Measurements from ENCODE around the gene CYP51A1. TPM values are rescaled to one million over a fixed set of nuclear protein-coding genes. Genes with fewer than 3 reads are reported as not detected.

CYP51A1 gene
- total RNA-seq, 1 experiment from 2014 or later: 201 TPM

- peaks cover 43% of the 10 kb centered on the region for H3K4me1 ChIP-seq (ENCODE audit: low read length)
- no peaks in the 10 kb centered on the region for H3K9me2 ChIP-seq (replicated peaks; ENCODE audit: insufficient read depth, low read length)
- H3K4me3 ChIP-seq (ENCODE audit: low read length): peak overlapping the region; percentile 99
- H3K4me2 ChIP-seq (ENCODE audit: low read depth, low read length, poor library complexity, severe bottlenecking): peak overlapping the region; percentile 95
- DNase-seq: peak; percentile 84
- H2AFZ ChIP-seq (ENCODE audit: low read length): peak overlapping the region; percentile 78; the same call in 1 of the 2 replicates
- H3K79me2 ChIP-seq (ENCODE audit: low read length): peaks cover 54% of the 10 kb centered on the region
- H3K9ac ChIP-seq (ENCODE audit: low read length): peak overlapping the region; percentile 96
- H3K36me3 ChIP-seq (ENCODE audit: insufficient read depth, low read length): peaks cover 26% of the 10 kb centered on the region
- no peaks in the 10 kb centered on the region for H3K27me3 ChIP-seq (ENCODE audit: low read length)
- no peaks in the 10 kb centered on the region for H3K9me3 ChIP-seq (ENCODE audit: low read length)
- H3K27ac ChIP-seq (ENCODE audit: low read length): peak overlapping the region; percentile 88
- peaks cover 25% of the 10 kb centered on the region for H4K20me1 ChIP-seq (ENCODE audit: insufficient read depth, low read depth, low read length)
Measured at GRCh38 chr7:92133737-92134270, 473 bp downstream of the CYP51A1 start.

GRCh38 chr7:92133133-92133736 lies 1.0 kb downstream of the CYP51A1 start:
- H3K9ac ChIP-seq (ENCODE audit: low read length): peak overlapping the region; percentile 96
- peak overlapping the region; percentile 95 for H3K4me2 ChIP-seq (ENCODE audit: low read depth, low read length, poor library complexity, severe bottlenecking)
- DNase-seq: peak; percentile 53
- no peaks in the 10 kb centered on the region for H3K9me3 ChIP-seq (ENCODE audit: low read length)
- H4K20me1 ChIP-seq (ENCODE audit: insufficient read depth, low read depth, low read length): peaks cover 25% of the 10 kb centered on the region
- peaks cover 32% of the 10 kb centered on the region for H3K36me3 ChIP-seq (ENCODE audit: insufficient read depth, low read length)
- H3K27ac ChIP-seq (ENCODE audit: low read length): peak overlapping the region; percentile 88
- H3K9me2 ChIP-seq (replicated peaks; ENCODE audit: insufficient read depth, low read length): no peaks in the 10 kb centered on the region
- no peaks in the 10 kb centered on the region for H3K27me3 ChIP-seq (ENCODE audit: low read length)
- peaks cover 43% of the 10 kb centered on the region for H3K4me1 ChIP-seq (ENCODE audit: low read length)
- H2AFZ ChIP-seq (ENCODE audit: low read length): no peak overlapping the region
- H3K4me3 ChIP-seq (ENCODE audit: low read length): peak overlapping the region; percentile 99
- H3K79me2 ChIP-seq (ENCODE audit: low read length): peaks cover 57% of the 10 kb centered on the region

- H3K9me3 ChIP-seq (ENCODE audit: low read length): no peaks in the 10 kb centered on the region
- peak overlapping the region; percentile 88 for H3K27ac ChIP-seq (ENCODE audit: low read length)
- peak overlapping the region; percentile 96 for H3K9ac ChIP-seq (ENCODE audit: low read length)
- H3K4me1 ChIP-seq (ENCODE audit: low read length): peaks cover 43% of the 10 kb centered on the region
- H3K4me3 ChIP-seq (ENCODE audit: low read length): peak overlapping the region; percentile 99
- H3K4me2 ChIP-seq (ENCODE audit: low read depth, low read length, poor library complexity, severe bottlenecking): peak overlapping the region; percentile 95
- peaks cover 45% of the 10 kb centered on the region for H3K36me3 ChIP-seq (ENCODE audit: insufficient read depth, low read length)
- H3K9me2 ChIP-seq (replicated peaks; ENCODE audit: insufficient read depth, low read length): no peaks in the 10 kb centered on the region
- peaks cover 71% of the 10 kb centered on the region for H3K79me2 ChIP-seq (ENCODE audit: low read length)
- no peak overlapping the region for H2AFZ ChIP-seq (ENCODE audit: low read length)
- no peaks in the 10 kb centered on the region for H3K27me3 ChIP-seq (ENCODE audit: low read length)
- H4K20me1 ChIP-seq (ENCODE audit: insufficient read depth, low read depth, low read length): peaks cover 25% of the 10 kb centered on the region
- DNase-seq: peak; percentile 80
Measured at GRCh38 chr7:92131764-92132330, 2.4 kb downstream of the CYP51A1 start.

DNA sequence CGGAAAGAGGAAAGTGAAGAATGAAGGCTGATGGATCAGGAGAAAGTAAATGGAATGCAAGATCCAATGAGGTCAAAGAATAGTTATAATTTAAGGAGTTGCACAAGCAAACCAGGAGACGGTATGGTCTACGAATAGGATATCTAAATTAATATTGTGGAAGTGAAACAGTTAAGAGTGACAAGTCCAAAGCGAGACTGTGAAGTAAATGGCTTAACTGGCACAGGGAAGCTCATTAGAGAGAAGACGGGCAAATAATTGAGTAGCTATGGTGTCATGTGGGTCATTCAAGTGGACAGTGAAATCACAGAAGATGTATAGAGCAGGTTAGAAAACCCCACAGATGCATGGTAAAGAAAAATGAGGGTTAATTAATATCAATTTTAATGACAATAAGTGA lies 3.2 kb downstream of the CYP51A1 start:
- Histone ChIP-seq H3K4me3 (ENCODE audit: low read length) (peak overlapping the region; percentile 99), H4K20me1 (ENCODE audit: insufficient read depth, low read depth, low read length) (peaks cover 25% of the 10 kb centered on the region)

DNA sequence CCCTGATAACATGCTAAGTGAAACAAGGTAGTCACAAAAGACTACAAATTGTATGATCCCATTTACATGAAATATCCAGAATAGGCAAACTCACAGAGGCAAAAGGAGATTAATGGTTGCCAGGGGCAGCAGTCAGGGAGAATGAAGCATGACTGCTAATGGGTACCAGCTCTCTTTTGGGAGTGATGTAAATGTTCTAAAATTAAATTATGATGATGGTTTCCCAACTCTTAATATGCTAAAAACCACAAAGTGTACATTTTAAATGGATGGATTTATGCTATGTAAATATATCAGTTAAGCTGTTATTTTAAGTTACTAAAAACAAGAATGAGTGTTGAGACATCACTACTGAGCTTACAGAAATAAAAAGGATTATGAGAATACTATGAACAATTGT lies 12.6 kb downstream of the CYP51A1 start:
- Histone ChIP-seq H3K4me2 (ENCODE audit: low read depth, low read length, poor library complexity, severe bottlenecking) (no peak overlapping the region), H3K27me3 (ENCODE audit: low read length) (no peaks in the 10 kb centered on the region), H4K20me1 (ENCODE audit: insufficient read depth, low read depth, low read length) (peaks cover 11% of the 10 kb centered on the region; the same call in 1 of the 2 replicates), H3K27ac (ENCODE audit: low read length) (no peak overlapping the region), H3K79me2 (ENCODE audit: low read length) (peaks cover 94% of the 10 kb centered on the region), H3K4me1 (ENCODE audit: low read length) (peaks cover 14% of the 10 kb centered on the region), H3K9ac (ENCODE audit: low read length) (no peak overlapping the region), H3K9me3 (ENCODE audit: low read length) (no peaks in the 10 kb centered on the region), H3K36me3 (ENCODE audit: insufficient read depth, low read length) (peaks cover 91% of the 10 kb centered on the region), H3K9me2 (replicated peaks; ENCODE audit: insufficient read depth, low read length) (no peaks in the 10 kb centered on the region), H2AFZ (ENCODE audit: low read length) (no peak overlapping the region), H3K4me3 (ENCODE audit: low read length) (no peak overlapping the region)
- DNase-seq: no peak

More for the DNA sequence above, 3.2 kb downstream of the CYP51A1 start:
- Histone ChIP-seq H3K9me3 (ENCODE audit: low read length) (no peaks in the 10 kb centered on the region), H3K27me3 (ENCODE audit: low read length) (no peaks in the 10 kb centered on the region), H3K9ac (ENCODE audit: low read length) (peak overlapping the region; percentile 96; the same call in 1 of the 2 replicates), H3K4me1 (ENCODE audit: low read length) (peaks cover 43% of the 10 kb centered on the region), H2AFZ (ENCODE audit: low read length) (no peak overlapping the region), H3K9me2 (replicated peaks; ENCODE audit: insufficient read depth, low read length) (no peaks in the 10 kb centered on the region), H3K27ac (ENCODE audit: low read length) (peak overlapping the region; percentile 88), H3K36me3 (ENCODE audit: insufficient read depth, low read length) (peaks cover 53% of the 10 kb centered on the region), H3K4me2 (ENCODE audit: low read depth, low read length, poor library complexity, severe bottlenecking) (peak overlapping the region; percentile 95), H3K79me2 (ENCODE audit: low read length) (peaks cover 79% of the 10 kb centered on the region)
- DNase-seq: peak; percentile 62

DNA sequence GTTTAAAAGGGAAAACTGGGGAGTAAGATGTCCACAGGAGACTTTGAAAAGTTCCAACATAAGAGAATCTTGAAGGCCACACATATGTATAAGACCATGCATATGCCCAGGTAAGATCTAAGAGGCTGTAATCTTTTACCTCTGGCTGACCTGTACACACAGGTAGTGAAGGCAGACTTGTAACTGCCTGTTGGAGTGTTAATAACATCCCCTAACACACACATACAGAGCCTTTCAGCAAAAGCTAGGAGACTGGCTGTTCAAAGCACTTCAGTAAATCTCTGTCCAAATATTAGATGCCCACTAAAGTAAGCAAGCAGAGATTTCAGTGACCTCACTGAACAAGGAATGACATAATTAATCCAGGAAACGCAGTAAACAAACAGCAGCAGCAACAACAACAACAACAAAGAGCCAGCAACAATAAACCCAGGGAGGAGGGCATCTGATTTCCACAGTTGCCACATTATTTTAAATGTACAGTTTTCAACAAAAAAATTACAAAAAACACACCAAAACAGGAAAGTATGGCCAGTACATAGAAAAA lies 15.0 kb downstream of the CYP51A1 start:
- H3K4me1 ChIP-seq (ENCODE audit: low read length): peaks cover 14% of the 10 kb centered on the region
- no peak overlapping the region for H2AFZ ChIP-seq (ENCODE audit: low read length)
- no peak overlapping the region for H3K4me2 ChIP-seq (ENCODE audit: low read depth, low read length, poor library complexity, severe bottlenecking)
- H3K27me3 ChIP-seq (ENCODE audit: low read length): no peaks in the 10 kb centered on the region
- H3K27ac ChIP-seq (ENCODE audit: low read length): no peak overlapping the region
- H3K9me2 ChIP-seq (replicated peaks; ENCODE audit: insufficient read depth, low read length): no peaks in the 10 kb centered on the region
- no peak for DNase-seq
- no peak overlapping the region for H3K4me3 ChIP-seq (ENCODE audit: low read length)
- peaks cover 93% of the 10 kb centered on the region for H3K36me3 ChIP-seq (ENCODE audit: insufficient read depth, low read length)
- H4K20me1 ChIP-seq (ENCODE audit: insufficient read depth, low read depth, low read length): peaks cover 15% of the 10 kb centered on the region; the same call in 1 of the 2 replicates
- peaks cover 96% of the 10 kb centered on the region for H3K79me2 ChIP-seq (ENCODE audit: low read length)
- H3K9me3 ChIP-seq (ENCODE audit: low read length): no peaks in the 10 kb centered on the region
- H3K9ac ChIP-seq (ENCODE audit: low read length): no peak overlapping the region

- H3K27me3 ChIP-seq (ENCODE audit: low read length): no peaks in the 10 kb centered on the region
- no peak for DNase-seq
- peaks cover 6% of the 10 kb centered on the region for H3K4me1 ChIP-seq (ENCODE audit: low read length)
- H3K4me2 ChIP-seq (ENCODE audit: low read depth, low read length, poor library complexity, severe bottlenecking): no peak overlapping the region
- no peaks in the 10 kb centered on the region for H3K9me3 ChIP-seq (ENCODE audit: low read length)
- H3K27ac ChIP-seq (ENCODE audit: low read length): no peak overlapping the region
- H2AFZ ChIP-seq (ENCODE audit: low read length): no peak overlapping the region
- peaks cover 16% of the 10 kb centered on the region; the same call in 1 of the 2 replicates for H4K20me1 ChIP-seq (ENCODE audit: insufficient read depth, low read depth, low read length)
- no peaks in the 10 kb centered on the region for H3K9me2 ChIP-seq (replicated peaks; ENCODE audit: insufficient read depth, low read length)
- peaks cover 84% of the 10 kb centered on the region for H3K36me3 ChIP-seq (ENCODE audit: insufficient read depth, low read length)
- H3K4me3 ChIP-seq (ENCODE audit: low read length): no peak overlapping the region
- H3K79me2 ChIP-seq (ENCODE audit: low read length): peaks cover 85% of the 10 kb centered on the region
- H3K9ac ChIP-seq (ENCODE audit: low read length): no peak overlapping the region
Measured at GRCh38 chr7:92116949-92117348, 17.3 kb downstream of the CYP51A1 start.

GRCh38 chr7:92115821-92116220 lies 18.5 kb downstream of the CYP51A1 start:
- H3K4me3 ChIP-seq (ENCODE audit: low read length): no peak overlapping the region
- H3K79me2 ChIP-seq (ENCODE audit: low read length): peaks cover 82% of the 10 kb centered on the region
- H3K27ac ChIP-seq (ENCODE audit: low read length): no peak overlapping the region
- DNase-seq: no peak
- no peaks in the 10 kb centered on the region for H3K9me2 ChIP-seq (replicated peaks; ENCODE audit: insufficient read depth, low read length)
- no peaks in the 10 kb centered on the region for H3K9me3 ChIP-seq (ENCODE audit: low read length)
- H4K20me1 ChIP-seq (ENCODE audit: insufficient read depth, low read depth, low read length): peaks cover 16% of the 10 kb centered on the region; the same call in 1 of the 2 replicates
- no peak overlapping the region for H3K4me2 ChIP-seq (ENCODE audit: low read depth, low read length, poor library complexity, severe bottlenecking)
- no peaks in the 10 kb centered on the region for H3K27me3 ChIP-seq (ENCODE audit: low read length)
- no peak overlapping the region for H3K9ac ChIP-seq (ENCODE audit: low read length)
- peaks cover 83% of the 10 kb centered on the region for H3K36me3 ChIP-seq (ENCODE audit: insufficient read depth, low read length)
- H2AFZ ChIP-seq (ENCODE audit: low read length): no peak overlapping the region
- no peaks in the 10 kb centered on the region for H3K4me1 ChIP-seq (ENCODE audit: low read length)

Measured in Karpas-422 (cell line).